IPS-18a (cell line): ENCODE results near the gene JMJD1C.

Experiments
- H3K27ac ChIP-seq: one replicate; pipeline ENCODE4 v1.5.1; 2013; ENCODE audit warnings: low read length
- H3K27me3 ChIP-seq: one replicate; pipeline ENCODE4 v1.6.1; 2013; ENCODE audit warnings: mild to moderate bottlenecking, low read length; ENCODE audit not compliant: control insufficient read depth, insufficient read depth
- H3K36me3 ChIP-seq: one replicate; pipeline ENCODE4 v1.6.1; 2013; ENCODE audit warnings: low read depth, low read length; ENCODE audit not compliant: control insufficient read depth
- H3K4me1 ChIP-seq: one replicate; pipeline ENCODE4 v1.6.1; 2013; ENCODE audit warnings: low read depth, low read length; ENCODE audit not compliant: control insufficient read depth
- H3K4me3 ChIP-seq: one replicate; pipeline ENCODE4 v1.5.1; 2013; ENCODE audit warnings: low read length
- H3K9ac ChIP-seq: one replicate; pipeline ENCODE4 v1.6.1; 2013; ENCODE audit warnings: mild to moderate bottlenecking, low read length, moderate library complexity
- H3K9me3 ChIP-seq: one replicate; pipeline ENCODE4 v1.6.1; 2013; ENCODE audit warnings: low read depth, low read length; ENCODE audit not compliant: control insufficient read depth

JMJD1C gene

GRCh38 chr10:63477927-63478326 is 12.2 kb upstream of the JMJD1C start:
- no peaks in the 10 kb centered on the region for H3K36me3 ChIP-seq
- H3K4me3 ChIP-seq: no peak overlapping the region

GRCh38 chr10:63474488-63474887 is 8.7 kb upstream of the JMJD1C start:
- no peaks in the 10 kb centered on the region for H3K27me3 ChIP-seq
- H3K4me3 ChIP-seq: no peak overlapping the region
- no peaks in the 10 kb centered on the region for H3K36me3 ChIP-seq
- peaks cover 17% of the 10 kb centered on the region for H3K4me1 ChIP-seq
- H3K9ac ChIP-seq: no peak overlapping the region
- H3K27ac ChIP-seq: no peak overlapping the region
- H3K9me3 ChIP-seq: no peaks in the 10 kb centered on the region

More at GRCh38 chr10:63477927-63478326, 12.2 kb upstream of the JMJD1C start:
- H3K4me1 ChIP-seq: peaks cover 18% of the 10 kb centered on the region
- no peak overlapping the region for H3K27ac ChIP-seq
- H3K9me3 ChIP-seq: no peaks in the 10 kb centered on the region
- peak overlapping the region; percentile 6 for H3K9ac ChIP-seq
- H3K27me3 ChIP-seq: no peaks in the 10 kb centered on the region

GRCh38 chr10:63470928-63471327 is 5.2 kb upstream of the JMJD1C start:
- Histone ChIP-seq H3K27me3 (no peaks in the 10 kb centered on the region), H3K4me1 (peaks cover 13% of the 10 kb centered on the region), H3K9ac (no peak overlapping the region), H3K4me3 (no peak overlapping the region), H3K27ac (no peak overlapping the region), H3K9me3 (no peaks in the 10 kb centered on the region), H3K36me3 (no peaks in the 10 kb centered on the region)

GRCh38 chr10:63468947-63469346 is 3.2 kb upstream of the JMJD1C start:
- peaks cover 19% of the 10 kb centered on the region for H3K4me1 ChIP-seq

GRCh38 chr10:63467841-63468240 is 2.1 kb upstream of the JMJD1C start:
- H3K9me3 ChIP-seq: no peaks in the 10 kb centered on the region
- no peak overlapping the region for H3K4me3 ChIP-seq
- no peaks in the 10 kb centered on the region for H3K27me3 ChIP-seq
- H3K4me1 ChIP-seq: peaks cover 20% of the 10 kb centered on the region
- H3K9ac ChIP-seq: no peak overlapping the region
- H3K36me3 ChIP-seq: no peaks in the 10 kb centered on the region
- no peak overlapping the region for H3K27ac ChIP-seq

More at GRCh38 chr10:63468947-63469346, 3.2 kb upstream of the JMJD1C start:
- H3K9ac ChIP-seq: no peak overlapping the region
- no peaks in the 10 kb centered on the region for H3K27me3 ChIP-seq
- no peak overlapping the region for H3K27ac ChIP-seq
- no peaks in the 10 kb centered on the region for H3K36me3 ChIP-seq
- no peaks in the 10 kb centered on the region for H3K9me3 ChIP-seq
- no peak overlapping the region for H3K4me3 ChIP-seq

- peak overlapping the region; percentile 92 for H3K4me3 ChIP-seq
- no peaks in the 10 kb centered on the region for H3K27me3 ChIP-seq
- H3K4me1 ChIP-seq: peaks cover 20% of the 10 kb centered on the region
- no peaks in the 10 kb centered on the region for H3K9me3 ChIP-seq
- no peaks in the 10 kb centered on the region for H3K36me3 ChIP-seq
- H3K27ac ChIP-seq: no peak overlapping the region
- H3K9ac ChIP-seq: peak overlapping the region; percentile 82
Measured at GRCh38 chr10:63466144-63466935, 563 bp upstream of the JMJD1C start.

GRCh38 chr10:63464402-63465292 is 1.1 kb downstream of the JMJD1C start:
- Histone ChIP-seq H3K9ac (peak overlapping the region; percentile 82), H3K9me3 (no peaks in the 10 kb centered on the region), H3K4me3 (peak overlapping the region; percentile 92), H3K27me3 (no peaks in the 10 kb centered on the region), H3K4me1 (peaks cover 20% of the 10 kb centered on the region), H3K36me3 (no peaks in the 10 kb centered on the region), H3K27ac (no peak overlapping the region)

GRCh38 chr10:63462442-63462841 is 3.3 kb downstream of the JMJD1C start:
- Histone ChIP-seq H3K9me3 (no peaks in the 10 kb centered on the region), H3K9ac (no peak overlapping the region), H3K36me3 (no peaks in the 10 kb centered on the region), H3K27ac (no peak overlapping the region), H3K27me3 (no peaks in the 10 kb centered on the region), H3K4me3 (no peak overlapping the region), H3K4me1 (peaks cover 19% of the 10 kb centered on the region)

GRCh38 chr10:63458177-63458576 is 7.6 kb downstream of the JMJD1C start:
- peaks cover 12% of the 10 kb centered on the region for H3K4me1 ChIP-seq
- no peaks in the 10 kb centered on the region for H3K36me3 ChIP-seq
- H3K9ac ChIP-seq: no peak overlapping the region
- no peak overlapping the region for H3K27ac ChIP-seq
- H3K9me3 ChIP-seq: no peaks in the 10 kb centered on the region
- H3K4me3 ChIP-seq: no peak overlapping the region
- H3K27me3 ChIP-seq: no peaks in the 10 kb centered on the region

- no peak overlapping the region for H3K9ac ChIP-seq
- H3K4me3 ChIP-seq: no peak overlapping the region
- H3K27ac ChIP-seq: no peak overlapping the region
- H3K36me3 ChIP-seq: no peaks in the 10 kb centered on the region
- no peaks in the 10 kb centered on the region for H3K27me3 ChIP-seq
- no peaks in the 10 kb centered on the region for H3K9me3 ChIP-seq
- peaks cover 12% of the 10 kb centered on the region for H3K4me1 ChIP-seq
Measured at GRCh38 chr10:63457594-63457993, 8.2 kb downstream of the JMJD1C start.

GRCh38 chr10:63456437-63457210 is 9.2 kb downstream of the JMJD1C start:
- Histone ChIP-seq H3K9ac (no peak overlapping the region), H3K27ac (no peak overlapping the region), H3K9me3 (no peaks in the 10 kb centered on the region), H3K4me3 (no peak overlapping the region), H3K27me3 (no peaks in the 10 kb centered on the region), H3K36me3 (no peaks in the 10 kb centered on the region), H3K4me1 (peaks cover 12% of the 10 kb centered on the region)
